HG03135 (cell line): ENCODE results near the gene PRRT2.
A peak's percentile ranks its signal among the peaks of the same experiment; 100 is the strongest.

Experiments
- ATAC-seq: cut with Tn5 transposase; IDR thresholded peaks from one replicate; pipeline ENCODE4 v1.9.1; 2021; ENCODE audit warnings: mild to moderate bottlenecking, moderate library complexity; ENCODE audit not compliant: unreplicated experiment

PRRT2 gene

GRCh38 chr16:29858974-29859373 is 47.0 kb downstream of the PRRT2 start:
- ATAC-seq = no peak

GRCh38 chr16:29860218-29860617 is 48.2 kb downstream of the PRRT2 start:
- ATAC-seq = no peak

GRCh38 chr16:29862383-29862883 is 50.4 kb downstream of the PRRT2 start:
- peak; percentile 5 for ATAC-seq

- ATAC-seq = peak; percentile 91
Observed at GRCh38 chr16:29862884-29863668, 51.1 kb downstream of the PRRT2 start, which contains the start of gene CDIPT. TSS of gene CDIPT (minus strand) at chr16:29863226. CDS start at chr16:29862857, 369 bp downstream.

GRCh38 chr16:29863669-29863984 is 51.6 kb downstream of the PRRT2 start:
- no peak for ATAC-seq

GRCh38 chr16:29864205-29864604 is 52.2 kb downstream of the PRRT2 start:
- no peak for ATAC-seq
